ENCODE measurements around the gene PTPRE. TPM values are rescaled to one million over a fixed set of nuclear protein-coding genes. Genes with fewer than 3 reads are reported as not detected.
"Not testable (repeated sequence)": the region's sequence is repeated elsewhere in the genome, so short reads cannot be mapped to it uniquely, and the experiment has no call there.

Gene PTPRE
- polyA plus RNA-seq, 4 donors = 4.5 to 7.5 (median 6.6) TPM

DNA sequence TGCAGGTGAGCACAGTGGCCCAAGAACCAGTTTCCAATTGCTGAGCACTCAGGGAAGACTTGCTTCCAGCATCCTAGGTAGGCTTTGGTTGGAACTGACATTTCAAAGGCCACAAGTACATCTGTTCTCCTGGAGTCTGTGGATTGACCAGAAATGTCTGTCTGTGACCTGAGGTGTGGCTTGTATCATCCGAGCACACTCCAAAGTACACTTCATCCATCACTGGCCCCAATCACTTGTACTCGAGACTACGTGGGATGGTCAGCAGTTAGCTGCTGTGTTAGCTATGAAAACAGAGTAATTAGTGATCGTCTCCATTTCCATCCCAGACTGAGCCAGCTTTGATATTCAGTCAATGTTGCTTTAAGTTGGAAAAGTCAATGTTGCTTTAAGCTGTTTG is 174.3 kb downstream of the PTPRE start:
- no peak for DNase-seq (ENCODE audit: low read depth in 4 of 4, low spot score in 2 of 4)

DNA sequence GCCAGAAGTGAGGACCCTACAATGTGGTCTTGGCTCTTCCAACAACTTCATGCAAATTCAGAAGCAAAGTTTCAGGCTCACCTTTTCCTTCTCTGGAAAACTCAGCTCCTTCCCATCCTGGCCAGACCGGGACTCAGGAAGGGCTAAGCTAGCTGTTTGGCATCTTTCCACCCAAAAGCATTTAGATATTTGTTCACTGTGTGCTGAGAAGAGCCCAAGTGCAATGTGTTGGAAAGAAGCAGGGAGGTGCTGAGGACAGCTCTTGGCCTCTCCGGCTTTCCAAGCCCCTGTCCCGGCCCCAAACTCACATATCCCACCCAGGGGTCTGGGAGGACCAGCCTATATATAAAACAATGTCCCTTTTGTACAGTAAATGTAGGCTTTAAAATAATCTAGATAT is 174.8 kb downstream of the PTPRE start:
- DNase-seq (ENCODE audit: low read depth in 4 of 4, low spot score in 2 of 4) = no peak

DNA sequence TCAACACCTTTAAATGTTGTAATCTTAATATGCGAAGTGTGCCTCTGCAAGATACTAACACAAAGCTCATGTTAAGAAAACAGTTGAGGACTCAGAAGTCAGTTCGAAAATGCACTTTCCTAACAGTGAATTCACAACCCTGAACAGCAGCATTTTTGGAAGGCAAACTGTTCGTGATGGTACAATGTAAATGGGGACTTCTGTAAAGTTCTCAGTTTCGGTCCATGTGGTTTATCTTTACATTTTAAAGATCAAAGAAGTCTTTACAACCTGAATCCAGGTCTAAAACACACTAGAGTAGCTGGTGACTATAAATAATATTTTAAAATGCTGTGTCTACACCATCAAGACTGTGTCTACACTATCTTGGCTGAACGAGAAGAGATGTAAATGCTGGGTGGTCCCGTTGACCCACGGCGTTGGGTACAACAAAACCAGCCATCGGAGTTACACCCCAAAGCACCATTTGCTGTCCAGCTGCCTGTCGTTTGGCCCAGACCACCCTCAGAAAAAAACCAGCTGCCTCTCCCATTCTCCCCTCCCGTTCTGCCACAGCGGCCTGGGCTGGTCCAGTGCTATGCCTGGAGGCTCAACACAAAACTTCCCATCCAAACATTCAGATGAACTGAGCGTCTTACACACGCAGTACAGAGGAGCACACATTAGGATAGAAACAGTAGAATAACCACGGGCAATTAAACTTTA is 176.4 kb downstream of the PTPRE start:
- DNase-seq (ENCODE audit: low read depth in 4 of 4, low spot score in 2 of 4) = no peak

DNA sequence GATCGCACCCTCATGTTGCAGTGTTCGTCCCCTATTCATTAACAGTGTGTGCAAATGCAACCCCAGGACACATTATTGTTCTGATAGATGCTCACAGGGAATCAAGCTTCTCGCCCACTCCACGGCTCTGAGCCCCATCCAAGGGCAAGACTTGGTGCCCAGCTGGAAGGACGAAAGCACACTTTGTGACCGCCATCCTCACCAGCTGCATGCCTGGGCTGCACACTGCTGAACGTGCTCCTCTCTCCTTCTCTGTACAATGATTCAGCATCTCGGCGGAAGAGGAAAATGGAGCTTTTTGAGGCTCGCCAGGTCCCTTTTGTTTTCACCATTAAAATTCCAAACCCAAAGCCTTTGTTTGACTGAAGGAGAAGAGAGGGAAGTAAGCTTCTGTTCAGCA is 177.5 kb downstream of the PTPRE start:
- no peak for DNase-seq (ENCODE audit: low read depth in 4 of 4, low spot score in 2 of 4)

DNA sequence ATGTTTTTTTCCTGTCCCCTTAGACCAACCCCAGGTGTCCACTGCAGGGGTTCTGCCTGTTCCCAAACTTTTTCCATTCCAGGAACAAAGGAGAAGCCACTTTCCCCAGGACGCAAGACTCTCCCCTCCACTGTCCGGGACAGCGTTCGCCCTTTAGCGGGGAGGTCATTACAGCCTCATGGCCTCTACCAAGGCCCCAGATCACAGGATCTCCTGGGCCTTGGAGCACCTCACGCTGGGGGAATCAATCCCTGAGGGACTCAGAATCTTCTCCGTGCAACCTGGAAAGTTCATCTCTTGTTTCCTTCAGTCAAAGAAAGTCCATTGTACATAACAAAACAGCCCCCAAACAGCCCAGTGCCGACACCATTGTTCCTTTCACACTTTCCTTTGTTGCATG is 178.1 kb downstream of the PTPRE start:
- no peak for DNase-seq (ENCODE audit: low read depth in 4 of 4, low spot score in 2 of 4)

DNA sequence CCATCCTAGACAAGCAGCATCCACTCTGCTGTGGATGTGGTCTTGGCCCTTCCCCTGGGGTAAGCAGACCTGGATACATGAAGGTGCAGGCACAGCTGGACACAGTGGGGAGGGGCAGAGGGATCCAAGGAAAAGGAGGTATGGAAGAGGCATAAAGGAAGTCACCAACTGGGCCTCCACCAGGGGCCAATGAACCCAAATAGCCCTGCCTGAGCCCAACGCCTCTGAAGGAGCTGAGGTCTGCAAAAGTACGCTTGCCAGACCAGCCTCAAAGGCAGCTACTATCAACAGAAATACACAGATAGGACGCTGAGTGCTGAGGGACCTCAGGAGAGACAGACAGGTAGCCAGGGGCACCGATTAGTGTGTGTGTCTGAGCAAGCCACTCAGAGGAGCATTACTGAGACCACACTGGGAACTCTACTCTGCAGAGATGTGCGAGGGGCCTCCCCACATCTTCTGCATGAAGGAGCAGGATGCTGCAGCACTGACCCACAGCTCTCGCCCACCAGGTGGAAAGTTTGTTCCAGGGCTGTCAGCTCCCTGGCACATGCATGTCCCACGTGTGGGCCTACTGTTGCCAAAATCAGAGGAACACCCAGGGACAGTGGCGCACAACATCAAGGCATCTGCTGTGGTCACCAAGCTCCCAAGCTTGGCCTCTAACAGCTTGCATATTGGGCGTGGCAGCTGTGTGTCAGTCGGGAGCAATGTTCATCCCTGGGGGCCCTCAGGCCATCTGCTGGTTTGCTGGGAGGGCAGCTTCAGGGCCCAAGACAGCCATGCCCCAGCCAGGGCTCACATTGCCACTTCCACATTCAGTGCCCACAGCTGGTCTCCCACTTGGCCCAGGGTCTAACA is 179.3 kb downstream of the PTPRE start:
- no peak for DNase-seq (ENCODE audit: low read depth in 4 of 4, low spot score in 2 of 4)

DNA sequence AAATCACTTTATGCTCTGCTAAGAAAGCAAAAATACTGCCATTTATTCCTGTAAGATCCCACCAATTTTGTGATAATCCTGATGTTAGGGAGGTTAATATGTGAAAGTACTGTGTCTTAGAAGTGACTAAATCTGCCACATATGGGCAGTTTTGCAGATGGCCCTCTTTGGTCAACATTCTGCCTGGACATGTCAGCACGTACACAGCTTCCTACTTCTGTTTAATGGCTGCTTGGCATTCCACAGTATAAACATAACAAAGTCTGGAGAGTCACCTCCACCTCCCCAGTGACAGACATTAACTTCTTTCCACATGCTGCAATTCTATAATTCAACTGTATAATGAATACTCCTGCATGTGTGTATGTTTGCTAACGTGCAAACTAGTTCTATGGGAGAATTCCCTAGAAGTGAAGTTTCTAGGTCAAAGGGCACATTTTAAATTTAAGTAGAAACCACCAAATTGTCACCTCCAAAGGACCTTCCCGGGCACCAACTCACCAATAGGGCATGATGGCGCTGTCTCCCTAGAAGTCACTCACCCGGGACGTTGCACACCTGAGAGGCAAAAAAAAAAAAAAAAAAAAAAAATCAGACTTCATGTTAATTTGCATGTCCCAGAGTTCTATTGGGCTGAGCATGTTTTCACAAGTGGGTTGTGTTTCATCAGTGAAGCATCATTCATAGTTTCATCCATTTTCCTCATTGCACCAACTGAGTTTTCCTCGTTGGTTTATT is 180.4 kb downstream of the PTPRE start:
- no peak for DNase-seq (ENCODE audit: low read depth in 4 of 4, low spot score in 2 of 4)

DNA sequence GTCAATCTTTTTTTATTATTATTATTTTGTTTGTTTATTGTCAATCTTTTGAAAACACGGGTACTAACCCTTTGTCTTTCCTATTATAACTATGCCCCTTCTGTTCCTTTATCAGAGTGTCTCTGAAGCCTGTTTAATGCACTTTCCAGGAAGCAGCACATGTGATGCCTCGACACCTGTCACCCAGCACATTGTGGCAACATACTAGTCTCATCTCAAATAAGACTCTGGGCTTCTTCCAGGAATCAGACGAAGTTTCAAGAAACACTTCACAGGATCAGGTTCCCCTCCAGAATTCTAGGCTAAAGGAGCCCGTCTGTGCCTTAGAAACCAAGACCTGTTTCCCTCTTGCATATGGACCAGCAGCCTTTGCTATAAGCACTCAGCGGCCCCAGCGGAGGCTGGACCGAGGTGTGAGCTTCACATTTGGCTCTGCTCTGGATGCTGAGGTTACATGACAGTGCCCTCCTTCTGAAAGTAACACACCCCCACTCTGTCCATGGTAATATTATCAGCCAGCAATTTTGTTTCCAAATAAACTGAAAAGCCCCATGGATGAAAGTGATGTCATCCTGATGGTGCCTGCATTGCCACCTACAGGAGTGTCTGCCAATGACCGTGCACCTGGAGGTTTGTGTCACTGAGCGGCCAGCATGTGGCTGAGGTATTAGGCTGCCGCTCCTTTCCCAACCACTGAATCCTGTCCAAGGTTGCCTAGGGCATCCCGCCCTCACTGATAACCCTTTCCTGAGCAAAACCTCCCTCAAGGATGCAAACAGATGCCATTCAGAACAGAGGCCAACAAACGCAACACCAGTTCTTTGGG is 181.2 kb downstream of the PTPRE start:
- no peak for DNase-seq (ENCODE audit: low read depth in 4 of 4, low spot score in 2 of 4)

DNA sequence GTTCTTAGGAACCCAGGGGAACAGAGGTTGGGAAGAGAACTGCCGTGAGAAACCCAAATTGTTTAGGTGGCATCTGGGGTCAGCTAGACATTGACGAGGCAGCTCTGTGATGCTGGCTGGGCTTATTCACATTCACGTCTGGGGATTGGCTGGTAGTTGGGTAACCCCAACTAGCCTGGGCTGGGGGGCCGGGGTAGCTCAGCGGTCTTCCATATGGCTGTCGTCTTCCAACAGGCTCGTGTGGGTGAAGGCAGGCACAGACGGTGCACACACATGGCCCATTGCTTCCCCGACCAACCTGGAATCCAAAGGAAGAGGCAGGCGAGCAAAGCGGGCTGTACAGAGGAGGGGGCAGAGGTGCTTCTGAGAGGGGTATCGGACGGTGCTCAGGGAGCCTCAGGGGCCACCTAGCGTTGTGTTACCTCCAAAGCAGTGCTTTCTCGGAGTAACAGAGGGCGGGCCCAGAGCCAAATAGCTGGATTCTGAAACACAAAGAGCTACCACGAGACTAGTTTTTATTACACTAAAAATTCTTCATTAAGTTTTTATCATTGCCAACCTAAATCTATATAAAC is 184.8 kb downstream of the PTPRE start:
- DNase-seq (ENCODE audit: low read depth in 4 of 4, low spot score in 2 of 4) = no peak

DNA sequence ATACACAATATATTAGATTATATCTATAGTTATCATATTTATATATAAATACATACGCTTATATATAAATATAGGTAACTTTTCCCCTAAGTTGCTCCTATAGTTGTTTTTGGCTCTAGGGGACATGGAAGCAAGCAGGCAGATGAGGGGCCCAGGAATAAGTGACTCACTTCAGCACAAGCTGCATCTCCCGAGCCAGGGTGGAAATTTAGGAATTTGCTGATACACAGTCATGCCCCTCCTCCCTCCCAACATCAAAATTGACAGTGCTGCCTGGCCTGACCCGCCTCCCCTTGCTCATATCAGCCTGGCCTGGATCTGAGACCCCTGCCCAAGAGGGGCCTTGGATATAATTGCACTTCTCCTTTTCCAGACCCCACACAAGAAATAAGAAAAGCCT is 185.6 kb downstream of the PTPRE start:
- DNase-seq (ENCODE audit: low read depth in 4 of 4, low spot score in 2 of 4) = no peak

DNA sequence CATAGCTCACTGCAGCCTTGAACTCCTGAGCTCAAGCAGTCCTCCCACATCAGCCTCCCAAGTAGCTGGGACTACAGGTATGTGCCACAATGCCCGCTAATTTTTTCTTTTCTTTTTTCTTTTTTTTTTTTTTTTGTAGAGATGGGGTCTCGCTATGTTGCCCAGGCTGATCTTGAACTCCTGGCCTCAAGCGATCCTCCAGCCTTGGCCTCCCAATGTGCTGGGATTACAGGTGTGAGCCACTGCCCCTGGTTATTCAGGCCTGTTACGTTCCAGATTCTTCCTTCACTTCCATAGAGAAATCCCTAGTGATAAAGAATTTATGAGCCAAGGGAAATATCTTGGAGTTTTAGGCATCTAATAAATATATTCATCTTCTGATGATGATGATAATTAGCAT is 187.7 kb downstream of the PTPRE start:
- DNase-seq (ENCODE audit: low read depth in 4 of 4, low spot score in 2 of 4) = not testable (repeated sequence)

DNA sequence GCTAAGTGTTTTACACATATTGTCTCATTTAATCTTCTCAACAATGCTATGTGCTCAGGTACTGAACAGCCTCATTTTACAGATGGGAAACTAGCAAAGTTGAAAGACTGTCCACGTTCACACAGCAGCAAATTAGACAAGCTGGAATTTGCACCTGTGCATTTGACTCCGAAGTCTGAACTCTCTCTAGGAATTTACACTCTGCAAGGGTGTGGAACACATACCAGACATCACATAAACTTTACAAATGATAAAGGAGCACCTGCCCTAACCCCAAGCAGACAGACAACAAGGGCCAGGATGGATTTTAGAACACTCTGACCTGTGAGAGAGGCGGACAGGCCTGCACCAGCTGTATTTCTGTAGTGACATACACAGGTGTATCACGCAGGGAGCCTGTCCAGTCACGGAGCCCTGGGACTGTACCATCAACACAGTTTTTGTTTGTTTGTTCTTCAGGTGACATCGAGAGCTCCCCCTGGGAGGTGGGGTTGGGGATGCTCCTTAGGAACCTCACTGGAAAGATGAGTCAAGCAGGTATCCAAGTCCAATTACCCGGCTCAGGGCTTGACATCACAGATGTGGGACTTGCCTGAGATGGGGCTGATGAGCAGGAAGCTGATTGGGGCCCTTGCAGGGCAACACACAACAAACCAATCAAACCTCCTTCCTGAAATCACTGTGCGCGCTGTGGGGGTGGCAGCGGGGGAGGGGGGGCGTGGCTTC is 188.3 kb downstream of the PTPRE start:
- no peak for DNase-seq (ENCODE audit: low read depth in 4 of 4, low spot score in 2 of 4)

DNA sequence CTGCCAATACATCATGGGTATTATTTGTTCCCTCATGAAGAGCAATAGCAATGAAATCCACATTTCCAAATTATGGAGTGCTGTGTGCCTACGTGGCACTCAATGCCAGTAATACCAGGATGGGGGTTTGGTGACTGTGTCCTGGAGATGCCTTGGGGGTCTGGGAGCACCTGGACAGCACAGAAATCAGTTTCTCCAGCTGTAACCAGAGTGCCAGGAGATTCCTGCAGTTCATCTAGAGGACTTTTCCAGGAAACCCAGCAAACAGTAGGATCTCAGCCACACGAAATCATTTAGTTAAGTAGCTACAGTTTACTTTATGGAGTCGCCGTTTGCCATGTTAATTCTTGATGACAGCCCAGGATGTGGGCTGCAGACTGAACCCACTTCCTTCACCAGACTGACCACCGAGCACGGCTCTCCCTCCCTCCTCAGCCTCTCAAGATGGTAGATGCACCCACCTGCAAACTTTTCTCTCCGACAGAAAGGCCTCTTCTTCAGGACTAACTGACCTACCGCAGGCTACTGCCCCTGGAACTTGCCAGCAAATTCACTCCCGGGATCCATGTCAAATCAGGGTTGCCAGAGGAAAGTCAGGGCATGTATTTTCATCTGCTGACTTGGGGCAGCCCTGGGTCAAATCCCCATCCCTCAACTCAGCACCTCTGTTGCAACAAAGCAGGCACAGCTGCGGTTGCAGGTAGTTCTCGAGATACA is 189.0 kb downstream of the PTPRE start:
- DNase-seq (ENCODE audit: low read depth in 4 of 4, low spot score in 2 of 4) = no peak

DNA sequence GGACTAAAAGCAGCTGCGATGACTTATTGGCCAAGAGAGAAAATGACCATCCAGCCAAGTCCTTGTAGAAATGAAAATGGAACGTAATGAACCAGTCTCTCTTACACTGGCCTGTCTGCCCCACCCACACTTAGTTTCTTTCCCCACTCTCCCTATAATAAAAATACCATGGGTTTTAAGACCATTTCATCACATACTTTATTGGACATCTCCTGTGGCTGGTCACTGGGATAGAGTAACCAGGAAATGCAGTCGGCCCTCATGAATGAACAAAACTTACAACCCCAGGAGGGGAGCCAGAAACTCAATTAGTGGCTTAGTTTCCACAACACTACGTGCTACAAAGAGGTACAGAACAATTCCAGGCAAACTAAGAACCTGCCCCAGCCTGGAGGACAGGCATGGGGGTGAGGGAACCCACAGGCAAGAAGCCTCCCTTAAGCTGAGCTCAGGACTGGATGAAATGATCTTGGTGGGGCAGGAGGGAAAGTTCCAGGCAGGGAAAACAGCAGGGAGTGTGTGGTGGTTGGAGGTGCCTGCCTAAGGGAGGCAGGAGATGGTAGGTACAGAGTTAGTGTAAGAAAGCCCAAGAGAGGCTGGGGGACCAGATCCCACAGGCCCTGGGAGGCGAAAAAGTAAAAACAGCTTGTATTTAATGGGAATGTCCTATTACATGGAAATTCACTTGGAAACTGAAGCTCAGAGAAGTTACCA is 189.7 kb downstream of the PTPRE start:
- no peak for DNase-seq (ENCODE audit: low read depth in 4 of 4, low spot score in 2 of 4)

DNA sequence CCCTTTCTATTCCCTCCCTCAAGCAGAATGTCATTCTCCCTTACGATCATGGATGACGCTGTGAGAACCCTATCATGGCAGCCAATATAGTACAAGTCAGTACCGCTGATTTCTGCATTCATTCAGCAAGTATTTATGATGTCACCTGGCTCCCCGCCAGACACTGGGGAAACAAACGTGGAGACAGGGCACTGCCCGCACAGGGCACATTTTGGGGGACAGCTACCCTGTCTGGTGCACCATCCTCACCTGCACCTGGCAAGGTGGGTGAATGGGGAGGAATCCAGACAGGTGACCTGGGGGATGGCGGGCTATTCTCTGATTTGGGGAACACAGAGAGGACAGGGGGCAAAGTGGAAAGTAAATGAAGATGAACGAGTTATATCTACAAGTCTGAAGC is 190.9 kb downstream of the PTPRE start:
- no peak for DNase-seq (ENCODE audit: low read depth in 4 of 4, low spot score in 2 of 4)

DNA sequence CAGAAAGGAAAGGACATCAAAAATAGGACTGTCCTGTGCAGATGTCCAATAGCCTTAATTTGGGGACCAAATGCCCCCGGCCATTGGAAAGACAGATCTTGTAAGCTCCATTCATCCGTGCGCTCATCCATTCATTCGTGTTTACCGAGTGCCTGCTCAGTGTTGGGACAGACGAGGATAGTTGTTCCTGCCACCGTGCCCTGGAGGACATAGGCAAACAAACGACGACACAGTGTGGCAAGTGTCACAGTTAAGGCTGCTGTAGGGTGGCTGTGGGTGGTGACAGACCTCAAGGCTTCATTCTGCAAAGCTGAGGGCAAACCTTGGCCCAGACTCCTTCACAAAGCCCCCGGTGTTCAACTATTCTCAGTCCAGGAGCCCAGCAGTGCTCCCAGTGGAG is 191.7 kb downstream of the PTPRE start:
- DNase-seq (ENCODE audit: low read depth in 4 of 4, low spot score in 2 of 4) = no peak

DNA sequence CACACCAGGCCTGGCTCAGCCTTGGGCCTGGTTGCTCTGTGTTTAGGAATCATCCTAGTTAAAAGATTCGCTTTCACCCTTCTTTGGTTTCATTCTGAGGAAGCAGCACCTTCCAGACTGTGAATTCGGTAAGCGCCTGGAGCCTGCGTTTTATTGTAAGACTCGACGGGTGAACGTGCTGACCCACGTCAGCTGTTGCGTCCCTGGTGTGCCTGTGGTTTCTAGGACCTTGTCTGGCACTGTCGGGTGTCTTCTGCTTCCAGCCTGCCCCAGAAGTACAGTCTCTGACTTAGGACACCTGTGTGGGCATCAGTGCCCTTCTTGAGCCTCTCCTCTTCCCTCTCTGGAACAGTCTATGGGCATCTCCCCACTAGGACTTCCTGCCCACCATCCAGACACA is 193.0 kb downstream of the PTPRE start:
- no peak for DNase-seq (ENCODE audit: low read depth in 4 of 4, low spot score in 2 of 4)

DNA sequence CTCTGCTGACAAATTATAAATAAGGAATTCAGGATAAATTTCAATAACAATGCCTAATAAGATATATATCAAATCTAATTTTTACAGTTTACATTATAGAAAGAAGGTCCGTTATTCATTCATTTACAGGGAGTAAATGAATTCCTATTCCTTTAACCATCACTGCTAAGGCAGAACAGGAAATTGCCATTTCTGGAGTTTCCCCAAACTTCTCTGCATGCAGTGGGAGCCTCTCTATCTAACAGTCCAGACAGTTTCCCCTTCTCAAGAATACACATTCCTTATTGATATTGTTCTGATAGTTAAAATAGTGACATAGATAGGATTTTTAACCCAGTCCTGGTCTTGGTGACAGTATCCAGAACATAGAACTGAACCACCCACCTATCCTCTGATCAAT is 195.0 kb downstream of the PTPRE start:
- DNase-seq (ENCODE audit: low read depth in 4 of 4, low spot score in 2 of 4) = no peak

Measured in left renal cortex interstitium (tissue), 4 donors.